ENCODE results near the gene NOL4L. TPM values are rescaled to one million over a fixed set of nuclear protein-coding genes. Genes with fewer than 3 reads are reported as not detected.

NOL4L gene
- total and polyA plus RNA-seq, 10 donors = 3.4 to 45.4 (median 28.6) TPM

- DNase-seq = peak; percentile 91
- no peaks in the 10 kb centered on the region for H3K9me3 ChIP-seq
- intact Hi-C loops (cut with DNase I; ENCODE audit: low total_unique reads) = no loop called here
- peak overlapping the region; percentile 58 to 87 (median 78) for H3K27ac ChIP-seq
- 8 to 21% (median 16%) methylated on average over 18 to 28 of the region's 28 CpGs for WGBS, 5 donors
- H3K36me3 ChIP-seq = peaks cover 0 to 43% (median 5%) of the 10 kb centered on the region in 6 donors
- H3K4me1 ChIP-seq = peaks cover 41 to 100% (median 83%) of the 10 kb centered on the region in 6 donors
- TF ChIP-seq POLR2AphosphoS5 (IDR thresholded peaks at IDR 0.05) = peak; percentile 64 to 76 (median 65)
- TF ChIP-seq POLR2A (IDR thresholded peaks at IDR 0.05) = no peak
- H3K27me3 ChIP-seq (replicated peaks in 1 of 7) = no peaks in the 10 kb centered on the region
- H3K4me3 ChIP-seq = peak overlapping the region in 7 of 8 donors; percentile 3 to 42 (median 17)
Measured at GRCh38 chr20:32474967-32475811, 109.9 kb downstream of the NOL4L start.

DNA sequence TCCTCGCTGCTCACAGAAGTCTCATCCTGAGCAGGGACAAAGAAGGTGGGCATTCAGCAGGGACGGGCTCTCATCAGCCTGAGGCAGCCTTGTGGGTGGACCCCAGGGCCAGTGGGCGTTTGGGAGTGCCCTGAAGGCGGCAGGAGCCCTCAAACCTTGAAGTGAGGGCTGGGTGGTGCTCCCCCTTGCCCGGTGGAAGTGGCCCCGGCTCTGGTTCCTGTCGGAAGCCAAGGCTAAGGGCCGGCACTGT is 110.5 kb downstream of the NOL4L start:
- intact Hi-C loops (cut with DNase I; ENCODE audit: low total_unique reads) = no loop called here
- peak overlapping the region in 7 of 8 donors; percentile 3 to 42 (median 17) for H3K4me3 ChIP-seq
- peak overlapping the region; percentile 58 to 87 (median 78) for H3K27ac ChIP-seq
- peak in 1 of 3 donors; percentile 62 for TF ChIP-seq POLR2AphosphoS5 (IDR thresholded peaks at IDR 0.05)
- TF ChIP-seq POLR2A (IDR thresholded peaks at IDR 0.05) = no peak
- no peak for TF ChIP-seq CTCF (IDR thresholded peaks at IDR 0.05 in 8 of 11, conservative IDR thresholded peaks at IDR 0.05 in 3 of 11)
- 23 to 46% (median 34%) methylated on average over 8 of the region's 8 CpGs for WGBS, 5 donors
- peaks cover 40 to 100% (median 85%) of the 10 kb centered on the region in 6 donors for H3K4me1 ChIP-seq
- no peaks in the 10 kb centered on the region for H3K9me3 ChIP-seq
- H3K27me3 ChIP-seq (replicated peaks in 1 of 7) = no peaks in the 10 kb centered on the region
- H3K36me3 ChIP-seq = peaks cover 0 to 43% (median 5%) of the 10 kb centered on the region in 6 donors
- no peak for DNase-seq

DNA sequence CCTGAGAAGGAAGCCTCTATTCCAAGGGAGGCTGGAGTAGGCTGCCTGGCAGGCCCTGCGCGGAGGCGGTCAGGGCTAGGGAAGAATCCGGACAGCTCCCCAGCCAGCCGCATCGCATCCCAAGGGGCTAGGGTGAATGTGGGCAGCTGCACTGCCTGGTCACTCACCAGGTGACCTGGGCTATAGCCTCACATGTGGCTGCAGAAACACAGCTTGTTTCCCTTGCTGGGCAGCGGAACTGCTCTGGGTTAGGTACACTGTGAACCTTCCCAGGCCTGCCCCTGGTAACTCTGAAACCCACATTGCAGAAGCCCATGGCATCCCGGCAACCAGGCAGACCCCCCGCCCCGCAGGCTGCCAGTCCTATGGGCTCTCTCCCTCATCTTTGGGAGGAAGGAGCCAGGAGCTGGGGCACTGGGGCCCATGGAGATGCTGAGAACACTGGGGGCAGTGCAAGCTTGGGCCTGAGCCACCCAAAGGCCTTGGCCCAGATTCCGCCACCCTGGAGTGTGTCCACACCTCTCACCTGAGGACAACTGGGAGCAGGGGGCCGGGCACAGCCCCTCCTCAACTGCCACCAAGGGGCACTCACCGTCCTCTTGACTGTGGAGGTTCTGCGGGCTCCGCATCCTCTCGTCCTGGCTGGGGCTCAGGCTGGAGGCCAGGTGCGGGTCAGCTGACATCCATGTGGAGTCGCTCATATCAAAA is 111.0 kb downstream of the NOL4L start:
- Histone ChIP-seq H3K27ac (peak overlapping the region; percentile 58 to 87 (median 78)), H3K4me3 (peak overlapping the region in 6 of 8 donors; percentile 3 to 42 (median 16))
- intact Hi-C loops (cut with DNase I; ENCODE audit: low total_unique reads) = no loop called here

More for the DNA sequence above, 111.0 kb downstream of the NOL4L start:
- DNase-seq = no peak
- H3K27me3 ChIP-seq (replicated peaks in 1 of 7) = no peaks in the 10 kb centered on the region
- no peaks in the 10 kb centered on the region for H3K9me3 ChIP-seq
- TF ChIP-seq POLR2AphosphoS5 (IDR thresholded peaks at IDR 0.05) = no peak
- no peak for TF ChIP-seq CTCF (IDR thresholded peaks at IDR 0.05 in 8 of 11, conservative IDR thresholded peaks at IDR 0.05 in 3 of 11)
- TF ChIP-seq POLR2A (IDR thresholded peaks at IDR 0.05) = no peak
- H3K4me1 ChIP-seq = peaks cover 39 to 100% (median 88%) of the 10 kb centered on the region in 6 donors
- peaks cover 0 to 43% (median 5%) of the 10 kb centered on the region in 6 donors for H3K36me3 ChIP-seq
- WGBS, 5 donors = 58 to 78% (median 74%) methylated on average over 9 to 18 of the region's 18 CpGs
